Keratinocyte (primary cell): ENCODE data around the gene DTNBP1. TPM values are rescaled to one million over a fixed set of nuclear protein-coding genes. Genes with fewer than 3 reads are reported as not detected.

ENCODE experiments used
- DNase-seq: peaks from one replicate; pipeline ENCODE4 v3.0.0-alpha.2; 2011; ENCODE audit warnings: low read depth, missing footprints, low spot score
- FAIRE-seq: peaks from 2 replicates; lab custom pipeline; 2011; peaks lifted over from hg19 to GRCh38; lab: Jason Lieb, UNC
- H2AFZ ChIP-seq: 2 replicates; pipeline ENCODE4 v1.6.0; 2012; ENCODE audit warnings: low read length, control low read depth, inconsistent platforms; ENCODE audit not compliant: control insufficient read depth
- H3K27ac ChIP-seq: 2 replicates; pipeline ENCODE4 v1.5.1; 2011; ENCODE audit warnings: low read length; ENCODE audit not compliant: control insufficient read depth, insufficient read depth
- H3K27me3 ChIP-seq: 3 replicates; pipeline ENCODE4 v1.6.0; 2011; ENCODE audit warnings: low read length; ENCODE audit not compliant: control insufficient read depth, insufficient read depth; ENCODE audit errors: extremely low read depth
- H3K36me3 ChIP-seq, 2 experiments: 2 replicates in 1 of 2; 3 replicates in 1 of 2; pipeline ENCODE4 v1.5.1; 2011; ENCODE audit warnings: low read length in 2 of 2, mild to moderate bottlenecking in 1 of 2; ENCODE audit not compliant: control insufficient read depth in 2 of 2, insufficient read depth in 2 of 2; ENCODE audit errors: extremely low read depth in 1 of 2
- H3K4me1 ChIP-seq: 3 replicates; pipeline ENCODE4 v1.5.1; 2011; ENCODE audit warnings: low read length; ENCODE audit not compliant: control insufficient read depth, insufficient read depth; ENCODE audit errors: extremely low read depth
- H3K4me2 ChIP-seq: 3 replicates; pipeline ENCODE4 v1.6.0; 2011; ENCODE audit warnings: low read depth, low read length; ENCODE audit not compliant: control insufficient read depth, insufficient read depth; ENCODE audit errors: extremely low read depth
- H3K4me3 ChIP-seq, 3 experiments: fragments of 200-600 bp in 1 of 3; sonication (generic) in 1 of 3; 2 replicates in 2 of 3; 3 replicates in 1 of 3; pipeline ENCODE4 v1.5.1; 2011 to 2016; ENCODE audit warnings: low read length in 3 of 3, mild to moderate bottlenecking in 3 of 3, control low read depth in 2 of 3, inconsistent platforms in 1 of 3, low read depth in 1 of 3, mixed read lengths in 1 of 3, mixed run types in 1 of 3, moderate library complexity in 1 of 3; ENCODE audit not compliant: control insufficient read depth in 2 of 3, insufficient read depth in 2 of 3; ENCODE audit errors: extremely low read depth in 1 of 3
- H3K79me2 ChIP-seq: 2 replicates; pipeline ENCODE4 v1.6.0; 2012; ENCODE audit warnings: low read length; ENCODE audit not compliant: control insufficient read depth, insufficient read depth
- H3K9ac ChIP-seq: 3 replicates; pipeline ENCODE4 v1.6.0; 2011; ENCODE audit warnings: low read length; ENCODE audit not compliant: control insufficient read depth, insufficient read depth; ENCODE audit errors: extremely low read depth
- H3K9me1 ChIP-seq: 3 replicates; pipeline ENCODE4 v1.6.0; 2011; ENCODE audit warnings: low read length; ENCODE audit not compliant: control insufficient read depth, insufficient read depth; ENCODE audit errors: extremely low read depth
- H3K9me3 ChIP-seq: 2 replicates; pipeline ENCODE4 v1.5.1; 2012; ENCODE audit warnings: low read depth, low read length; ENCODE audit not compliant: control insufficient read depth
- H4K20me1 ChIP-seq: 3 replicates; pipeline ENCODE4 v1.6.0; 2011; ENCODE audit warnings: low read length; ENCODE audit not compliant: control insufficient read depth, insufficient read depth; ENCODE audit errors: extremely low read depth
- CTCF ChIP-seq, 3 experiments: IDR thresholded peaks in 1 of 3; conservative IDR thresholded peaks in 1 of 3; optimal IDR thresholded peaks in 1 of 3; 2 replicates in 2 of 3; 3 replicates in 1 of 3; pipeline versions ENCODE3 to v1.5.1; 2011; ENCODE audit warnings: low read length in 3 of 3, mild to moderate bottlenecking in 3 of 3, moderate library complexity in 2 of 3, control low read depth in 1 of 3, inconsistent platforms in 1 of 3; ENCODE audit not compliant: insufficient read depth in 2 of 3; ENCODE audit errors: extremely low read depth in 1 of 3
- EZH2 ChIP-seq: IDR thresholded peaks from one replicate; pipeline ENCODE4 v1.6.1; 2012; ENCODE audit warnings: inconsistent platforms, mild to moderate bottlenecking, low read length, moderate library complexity
- dilution Hi-C: fragments of 300-500 bp; cut with MboI; formaldehyde crosslinking; loops from one replicate; pipeline ENCODE4 v1.7.0; 2020; ENCODE audit warnings: low sequenced_read_pairs; ENCODE audit not compliant: extremely low pct_ligation_motif_present
- polyA plus RNA-seq, 5 experiments: library from polyadenylated mRNA; depleted of rRNA in 3 of 5; stranded (reverse) in 3 of 5; stranded (forward) in 1 of 5; unstranded in 1 of 5; fragments of >200 nt; gene quantifications; 1 replicate in 1 of 5; 2 replicates in 3 of 5; 3 replicates in 1 of 5; pipeline versions ENCODE4 v1.2.1 to v1.2.3, GENCODE V29; 2011 to 2012; ENCODE audit warnings: missing spikeins in 2 of 5, low read depth in 1 of 5, low replicate concordance in 1 of 5

DTNBP1 gene
- polyA plus RNA-seq, 1 donor (not counting 4 experiments of a cell fraction or from before 2014, with no cell fraction given), result 11.5 TPM

DNA sequence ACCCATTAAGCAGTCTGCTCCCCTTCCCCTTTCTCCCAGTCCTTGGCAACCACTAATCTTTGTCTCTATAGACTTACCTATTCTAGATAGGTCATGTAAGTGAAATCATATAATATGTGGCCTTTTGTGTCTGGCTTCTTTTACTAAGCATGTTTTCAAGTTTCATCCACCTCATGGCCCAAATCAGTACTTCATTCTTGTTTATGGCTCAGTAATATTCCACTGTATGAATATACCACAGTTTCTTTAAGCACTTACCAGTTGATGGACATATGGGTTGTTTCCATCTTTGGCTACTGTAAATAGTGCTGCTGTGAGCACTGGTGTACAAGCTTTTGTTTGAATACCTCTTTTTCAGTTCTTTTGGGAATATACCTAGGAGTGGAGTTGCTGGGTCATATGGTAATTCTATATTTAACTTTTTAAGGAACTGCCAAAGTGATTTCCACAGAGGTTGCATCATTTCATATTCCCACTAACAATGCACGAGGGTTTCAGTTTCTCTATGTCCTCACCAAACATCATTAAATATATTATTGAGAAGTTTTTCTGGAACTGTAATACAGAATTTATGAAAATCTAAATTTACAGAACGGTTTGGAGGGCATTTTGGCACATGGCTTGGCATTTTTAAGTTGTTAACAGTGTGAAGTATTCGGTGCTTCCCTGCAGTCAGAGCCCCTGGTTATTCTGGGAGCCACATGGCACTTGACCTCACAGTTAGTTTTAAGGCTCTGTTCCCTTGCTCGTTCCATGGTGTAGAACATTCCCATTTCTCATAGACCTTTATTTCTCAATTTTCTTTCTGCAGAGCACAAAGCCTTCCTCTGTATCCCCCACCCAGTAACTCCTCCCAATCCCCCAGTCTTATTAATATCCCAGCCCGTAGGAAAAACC lies 27.0 kb upstream of the DTNBP1 start:
- Histone ChIP-seq H3K9ac (no peak overlapping the region), H3K27me3 (no peaks in the 10 kb centered on the region), H3K4me2 (no peak overlapping the region), H3K27ac (no peak overlapping the region), H4K20me1 (no peaks in the 10 kb centered on the region), H3K4me1 (no peaks in the 10 kb centered on the region), H3K79me2 (no peaks in the 10 kb centered on the region), H3K9me1 (no peaks in the 10 kb centered on the region), H3K36me3 (no peaks in the 10 kb centered on the region), H3K4me3 (no peak overlapping the region), H3K9me3 (no peaks in the 10 kb centered on the region), H2AFZ (no peak overlapping the region)
- DNase-seq, result no peak
- TF ChIP-seq EZH2 (no peak), CTCF (optimal IDR thresholded peaks at IDR 0.05 in 1 of 3, IDR thresholded peaks at IDR 0.05 in 1 of 3, conservative IDR thresholded peaks at IDR 0.05 in 1 of 3; ENCODE audit: extremely low read depth in 1 of 3, insufficient read depth in 2 of 3, low read length in 3 of 3) (no peak)
- dilution Hi-C loops, result loop anchor here (25.0 kb wide), 1 partner anchor 497 kb away; no protein-coding TSS in a partner anchor
- FAIRE-seq, result no peak

DNA sequence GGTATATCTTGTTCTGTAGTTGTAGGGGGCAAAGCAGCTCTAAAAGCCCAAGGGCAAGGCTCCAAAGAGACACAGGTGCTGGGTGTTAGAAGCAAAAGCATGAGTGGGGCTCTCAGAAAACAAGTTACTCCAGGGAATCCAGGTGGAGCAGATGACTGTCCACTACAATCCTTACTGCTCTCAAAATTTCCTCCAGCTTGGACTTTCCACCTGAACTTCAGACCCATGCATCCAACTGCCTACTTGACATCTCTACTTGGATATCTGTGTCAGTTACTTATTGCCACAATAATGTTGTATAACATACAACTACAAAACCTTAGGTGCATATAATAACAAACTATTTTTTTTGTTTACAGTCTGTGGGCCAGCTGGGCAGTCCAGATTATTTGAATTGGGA lies 22.8 kb upstream of the DTNBP1 start:
- Histone ChIP-seq H3K27ac (no peak overlapping the region), H3K4me1 (no peaks in the 10 kb centered on the region), H4K20me1 (no peaks in the 10 kb centered on the region), H3K36me3 (no peaks in the 10 kb centered on the region), H3K79me2 (no peaks in the 10 kb centered on the region), H3K9me3 (no peaks in the 10 kb centered on the region), H2AFZ (no peak overlapping the region), H3K4me2 (no peak overlapping the region), H3K27me3 (no peaks in the 10 kb centered on the region), H3K9ac (no peak overlapping the region), H3K9me1 (no peaks in the 10 kb centered on the region), H3K4me3 (no peak overlapping the region)
- FAIRE-seq, result no peak
- no peak for DNase-seq
- no peak for TF ChIP-seq CTCF (optimal IDR thresholded peaks at IDR 0.05 in 1 of 3, IDR thresholded peaks at IDR 0.05 in 1 of 3, conservative IDR thresholded peaks at IDR 0.05 in 1 of 3; ENCODE audit: extremely low read depth in 1 of 3, insufficient read depth in 2 of 3, low read length in 3 of 3)
- TF ChIP-seq EZH2, result no peak
- dilution Hi-C loops, result loop anchor here (25.0 kb wide), 1 partner anchor 502 kb away; no protein-coding TSS in a partner anchor
